NCI-H748 (cell line): Measurements from ENCODE around the gene AGAP5.
"Not testable (repeated sequence)": the region's sequence is repeated elsewhere in the genome, so short reads cannot be mapped to it uniquely, and the experiment has no call there.

Experiments used
- DNase-seq: peaks from one replicate; lab custom pipeline; 2025; ENCODE audit not compliant: unreplicated experiment; lab: John Stamatoyannopoulos, UW

Gene AGAP5

GRCh38 chr10:73697675-73698159 is at the start of gene AGAP5:
Gene AGAP5 (minus strand): TSS chr10:73698109. CDS start chr10:73697755, 354 bp downstream.
- DNase-seq, result not testable (repeated sequence)

GRCh38 chr10:73746721-73747120 is 48.8 kb upstream of the AGAP5 start:
- no peak for DNase-seq

- DNase-seq, result peak; percentile 49
These were observed 46.7 kb upstream of the AGAP5 start for GRCh38 chr10:73744664-73744975.

GRCh38 chr10:73743905-73744663 is 46.2 kb upstream of the AGAP5 start, which contains the start of gene SEC24C:
Gene SEC24C (plus strand): TSS chr10:73744372. CDS start chr10:73746833, 2,461 bp downstream.
- DNase-seq, result peak; percentile 92

GRCh38 chr10:73743327-73743904 is 45.5 kb upstream of the AGAP5 start:
- DNase-seq, result no peak

GRCh38 chr10:73742454-73742734 is 44.5 kb upstream of the AGAP5 start:
- DNase-seq, result no peak

- DNase-seq, result not testable (repeated sequence)
These were observed 42.8 kb upstream of the AGAP5 start for GRCh38 chr10:73740501-73741254.

- no peak for DNase-seq
These were observed 36.9 kb upstream of the AGAP5 start for GRCh38 chr10:73734796-73735305.

- DNase-seq, result no peak
These were observed 36.3 kb upstream of the AGAP5 start for GRCh38 chr10:73734028-73734720.

- no peak for DNase-seq
These were observed 35.2 kb upstream of the AGAP5 start for GRCh38 chr10:73732931-73733623.

GRCh38 chr10:73732426-73732825 is 34.5 kb upstream of the AGAP5 start:
- no peak for DNase-seq

- no peak for DNase-seq
These were observed 33.9 kb upstream of the AGAP5 start for GRCh38 chr10:73731588-73732375.

- DNase-seq, result peak; percentile 86
These were observed 32.4 kb upstream of the AGAP5 start for GRCh38 chr10:73730153-73730906.

GRCh38 chr10:73729781-73730152 is 31.9 kb upstream of the AGAP5 start:
- not testable (repeated sequence) for DNase-seq

GRCh38 chr10:73723516-73723915 is 25.6 kb upstream of the AGAP5 start:
- no peak for DNase-seq

GRCh38 chr10:73720561-73720960 is 22.7 kb upstream of the AGAP5 start:
- not testable (repeated sequence) for DNase-seq

GRCh38 chr10:73717556-73717955 is 19.6 kb upstream of the AGAP5 start:
- no peak for DNase-seq

GRCh38 chr10:73716251-73716650 is 18.3 kb upstream of the AGAP5 start:
- DNase-seq, result no peak
